Subcutaneous adipose tissue (tissue), 4 donors: ENCODE measurements around the gene RALBP1. TPM values are rescaled to one million over a fixed set of nuclear protein-coding genes. Genes with fewer than 3 reads are reported as not detected.

Source experiments
- CTCF ChIP-seq: fragments of 450-650 bp; IDR thresholded peaks from one replicate; pipeline ENCODE4 v1.5.1; 2016; ENCODE audit warnings: low read depth, mild to moderate bottlenecking, control low read depth, antibody characterized with exemption, moderate library complexity
- total RNA-seq, 4 donors: library from RNA; depleted of rRNA; stranded (reverse); fragments of >200 nt; gene quantifications; one replicate each; pipeline ENCODE4 v1.1.0, GENCODE V29; 2016

The RALBP1 gene
- total RNA-seq, 4 donors from 2014 or later = 66.4 to 88.3 (median 76.5) TPM

- TF ChIP-seq CTCF = no peak
Measured at GRCh38 chr18:9434122-9434701, 41.1 kb upstream of the RALBP1 start.

- TF ChIP-seq CTCF = no peak
Measured at GRCh38 chr18:9435041-9435440, 40.3 kb upstream of the RALBP1 start.

GRCh38 chr18:9436206-9436929, 38.9 kb upstream of the RALBP1 start:
- TF ChIP-seq CTCF = no peak

- TF ChIP-seq CTCF = no peak
Measured at GRCh38 chr18:9437021-9437437, 38.3 kb upstream of the RALBP1 start.

- TF ChIP-seq CTCF = no peak
Measured at GRCh38 chr18:9437672-9438071, 37.6 kb upstream of the RALBP1 start.

- no peak for TF ChIP-seq CTCF
Measured at GRCh38 chr18:9441061-9441460, 34.3 kb upstream of the RALBP1 start.

- no peak for TF ChIP-seq CTCF
Measured at GRCh38 chr18:9444549-9444948, 30.8 kb upstream of the RALBP1 start.
